Mesenchymal stem cell (in vitro differentiated cells and primary cell): ENCODE measurements around the gene C17orf67.

ENCODE experiments used
- DNase-seq: peaks from one replicate; pipeline ENCODE4 v3.0.0-alpha.2; 2013
- H2AFZ ChIP-seq: one replicate; pipeline ENCODE4 v1.6.1; 2013; ENCODE audit warnings: low read depth, mild to moderate bottlenecking, control low read depth, inconsistent platforms, low read length, moderate library complexity
- H2AK5ac ChIP-seq: 2 replicates; pipeline ENCODE4 v1.6.1; 2013; ENCODE audit warnings: low read length, moderate library complexity, mild to moderate bottlenecking, inconsistent platforms; ENCODE audit not compliant: severe bottlenecking
- H2BK120ac ChIP-seq: one replicate; pipeline ENCODE4 v1.6.1; 2013; ENCODE audit warnings: low read depth, mild to moderate bottlenecking, inconsistent platforms, low read length, moderate library complexity
- H2BK12ac ChIP-seq, 2 experiments: one replicate each; pipeline ENCODE4 v1.6.1; 2013; ENCODE audit warnings: inconsistent platforms in 2 of 2, low read length in 2 of 2, mild to moderate bottlenecking in 2 of 2, moderate library complexity in 2 of 2, control low read depth in 1 of 2
- H2BK15ac ChIP-seq: one replicate; pipeline ENCODE4 v1.6.1; 2013; ENCODE audit warnings: mild to moderate bottlenecking, low read depth, inconsistent platforms; ENCODE audit not compliant: poor library complexity, severe bottlenecking
- H2BK5ac ChIP-seq: 2 replicates; pipeline ENCODE4 v1.6.1; 2013; ENCODE audit warnings: low read depth, mild to moderate bottlenecking, low read length, control low read depth, inconsistent platforms; ENCODE audit not compliant: poor library complexity, severe bottlenecking
- H3K14ac ChIP-seq, 2 experiments: one replicate each; pipeline ENCODE4 v1.6.1; 2013; ENCODE audit warnings: inconsistent platforms in 2 of 2, low read length in 2 of 2, control low read depth in 1 of 2, mild to moderate bottlenecking in 1 of 2, moderate library complexity in 1 of 2
- H3K18ac ChIP-seq, 2 experiments: one replicate each; pipeline ENCODE4 v1.6.1; 2013; ENCODE audit warnings: inconsistent platforms in 2 of 2, low read length in 2 of 2, control low read depth in 1 of 2, low read depth in 1 of 2, mild to moderate bottlenecking in 1 of 2
- H3K23ac ChIP-seq, 2 experiments: one replicate each; pipeline ENCODE4 v1.6.1; 2013; ENCODE audit warnings: inconsistent platforms in 2 of 2, low read length in 2 of 2, mild to moderate bottlenecking in 2 of 2, moderate library complexity in 2 of 2, control low read depth in 1 of 2
- H3K27ac ChIP-seq: 2 replicates; pipeline ENCODE4 v1.5.1; 2013; ENCODE audit warnings: mild to moderate bottlenecking, moderate library complexity, low read length, control low read depth, inconsistent platforms; ENCODE audit not compliant: poor library complexity, severe bottlenecking
- H3K27me3 ChIP-seq, 2 experiments: 2 replicates each; pipeline versions ENCODE4 v1.6.1 to v1.7.0; 2013; ENCODE audit warnings: low read length in 2 of 2, mild to moderate bottlenecking in 2 of 2, moderate library complexity in 2 of 2, control low read depth in 1 of 2, inconsistent platforms in 1 of 2; ENCODE audit not compliant: control insufficient read depth in 1 of 2, insufficient read depth in 1 of 2
- H3K36me3 ChIP-seq, 2 experiments: 2 replicates each; pipeline versions ENCODE4 v1.6.1 to v1.7.0; 2013; ENCODE audit warnings: low read length in 2 of 2, control low read depth in 1 of 2, inconsistent platforms in 1 of 2, low read depth in 1 of 2, mild to moderate bottlenecking in 1 of 2; ENCODE audit not compliant: insufficient read depth in 2 of 2, control insufficient read depth in 1 of 2
- H3K4ac ChIP-seq, 2 experiments: one replicate each; pipeline ENCODE4 v1.6.1; 2013; ENCODE audit warnings: inconsistent platforms in 2 of 2, low read length in 2 of 2, mild to moderate bottlenecking in 2 of 2, moderate library complexity in 2 of 2, control low read depth in 1 of 2, low read depth in 1 of 2
- H3K4me1 ChIP-seq: 2 replicates; pipeline ENCODE4 v1.6.1; 2013; ENCODE audit warnings: low read depth, low read length, control low read depth; ENCODE audit not compliant: control insufficient read depth, insufficient read depth
- H3K4me2 ChIP-seq: 2 replicates; pipeline ENCODE4 v1.6.1; 2013; ENCODE audit warnings: low read length, mild to moderate bottlenecking, inconsistent platforms; ENCODE audit not compliant: poor library complexity, severe bottlenecking
- H3K4me3 ChIP-seq, 2 experiments: 2 replicates each; pipeline versions ENCODE4 v1.5.1 to v1.7.0; 2013; ENCODE audit warnings: low read length in 2 of 2, mild to moderate bottlenecking in 2 of 2, control low read depth in 1 of 2, low read depth in 1 of 2; ENCODE audit not compliant: insufficient read depth in 1 of 2
- H3K79me1 ChIP-seq: replicated peaks from 2 replicates; pipeline ENCODE4 v1.6.1; 2013; ENCODE audit warnings: mild to moderate bottlenecking, control low read depth, low read length, inconsistent platforms; ENCODE audit not compliant: poor library complexity, severe bottlenecking
- H3K9ac ChIP-seq: 2 replicates; pipeline ENCODE4 v1.7.0; 2013; ENCODE audit warnings: mild to moderate bottlenecking, low read length, moderate library complexity
- H3K9me3 ChIP-seq: 2 replicates; pipeline ENCODE4 v1.7.0; 2013; ENCODE audit warnings: mild to moderate bottlenecking, low read length; ENCODE audit not compliant: control insufficient read depth
- H4K8ac ChIP-seq: one replicate; pipeline ENCODE4 v1.6.1; 2013; ENCODE audit warnings: inconsistent platforms, mild to moderate bottlenecking, low read length, moderate library complexity
- H4K91ac ChIP-seq: one replicate; pipeline ENCODE4 v1.6.1; 2013; ENCODE audit warnings: mild to moderate bottlenecking, low read length, inconsistent platforms
- WGBS: methylation state at CpG from one replicate; pipeline ENCODE4 v1.1.7; 2013; ENCODE audit warnings: mixed read lengths; 5-methylcytosine and 5-hydroxymethylcytosine counted together

C17orf67 gene

GRCh38 chr17:56867948-56868376, 34.2 kb upstream of the C17orf67 start:
- H3K36me3 ChIP-seq: peaks cover 0 to 8% of the 10 kb centered on the region in 2 experiments
- H2BK12ac ChIP-seq: no peak overlapping the region
- no peak overlapping the region for H3K18ac ChIP-seq
- no peak overlapping the region for H2BK15ac ChIP-seq
- peaks cover 2% of the 10 kb centered on the region for H3K79me1 ChIP-seq
- no peaks in the 10 kb centered on the region for H3K4me1 ChIP-seq
- H3K14ac ChIP-seq: no peak overlapping the region
- no peak overlapping the region for H2BK120ac ChIP-seq
- no peak overlapping the region for H3K4me2 ChIP-seq
- no peak overlapping the region for H3K23ac ChIP-seq
- peak overlapping the region; percentile 44 for H3K9ac ChIP-seq
- DNase-seq: peak; percentile 67
- no peaks in the 10 kb centered on the region for H3K27me3 ChIP-seq
- H3K4me3 ChIP-seq: no peak overlapping the region
- no peak overlapping the region for H2AFZ ChIP-seq
- H3K27ac ChIP-seq: no peak overlapping the region
- no peak overlapping the region for H4K8ac ChIP-seq
- H3K9me3 ChIP-seq: no peaks in the 10 kb centered on the region
- WGBS: 0% methylated on average over 1 of the region's 2 CpGs
- H2BK5ac ChIP-seq: no peak overlapping the region
- H3K4ac ChIP-seq: no peak overlapping the region
- H2AK5ac ChIP-seq: no peak overlapping the region
- no peak overlapping the region for H4K91ac ChIP-seq

GRCh38 chr17:56866496-56866895, 32.8 kb upstream of the C17orf67 start:
- H3K27ac ChIP-seq: no peak overlapping the region
- no peak overlapping the region for H3K23ac ChIP-seq
- no peak overlapping the region for H3K18ac ChIP-seq
- H3K4me1 ChIP-seq: no peaks in the 10 kb centered on the region
- no peak overlapping the region for H2BK12ac ChIP-seq
- WGBS: 100% methylated on average over 1 of the region's 3 CpGs
- H3K14ac ChIP-seq: no peak overlapping the region
- no peak overlapping the region for H2BK5ac ChIP-seq
- H4K91ac ChIP-seq: no peak overlapping the region
- no peak for DNase-seq
- H4K8ac ChIP-seq: no peak overlapping the region
- H3K9ac ChIP-seq: no peak overlapping the region
- H3K4ac ChIP-seq: no peak overlapping the region
- no peak overlapping the region for H3K4me2 ChIP-seq
- H2AK5ac ChIP-seq: no peak overlapping the region
- H2BK15ac ChIP-seq: no peak overlapping the region
- no peak overlapping the region for H2BK120ac ChIP-seq
- H3K36me3 ChIP-seq: peaks cover 0 to 23% of the 10 kb centered on the region in 2 experiments
- peaks cover 2% of the 10 kb centered on the region for H3K79me1 ChIP-seq
- no peaks in the 10 kb centered on the region for H3K9me3 ChIP-seq
- no peaks in the 10 kb centered on the region for H3K27me3 ChIP-seq
- H2AFZ ChIP-seq: no peak overlapping the region
- no peak overlapping the region for H3K4me3 ChIP-seq

- Histone ChIP-seq H3K36me3 (peaks cover 0 to 25% of the 10 kb centered on the region in 2 experiments), H3K4me2 (no peak overlapping the region), H3K79me1 (peaks cover 2% of the 10 kb centered on the region), H3K14ac (no peak overlapping the region), H2AFZ (no peak overlapping the region), H2AK5ac (no peak overlapping the region), H3K4me3 (no peak overlapping the region), H2BK5ac (no peak overlapping the region), H3K23ac (no peak overlapping the region), H3K9ac (no peak overlapping the region), H4K91ac (no peak overlapping the region), H2BK12ac (no peak overlapping the region), H2BK120ac (no peak overlapping the region), H3K27me3 (no peaks in the 10 kb centered on the region), H3K4ac (no peak overlapping the region), H3K18ac (no peak overlapping the region), H3K9me3 (no peaks in the 10 kb centered on the region), H4K8ac (no peak overlapping the region), H3K27ac (no peak overlapping the region), H3K4me1 (no peaks in the 10 kb centered on the region), H2BK15ac (no peak overlapping the region)
- 98% methylated on average over 4 of the region's 5 CpGs for WGBS
- no peak for DNase-seq
Observed at GRCh38 chr17:56866076-56866475, 32.4 kb upstream of the C17orf67 start.

- H3K4me2 ChIP-seq: no peak overlapping the region
- no peak overlapping the region for H2BK120ac ChIP-seq
- no peak overlapping the region for H2AFZ ChIP-seq
- H3K27ac ChIP-seq: no peak overlapping the region
- no peak overlapping the region for H3K18ac ChIP-seq
- no peaks in the 10 kb centered on the region for H3K4me1 ChIP-seq
- H2BK15ac ChIP-seq: no peak overlapping the region
- DNase-seq: no peak
- H3K14ac ChIP-seq: no peak overlapping the region
- H3K36me3 ChIP-seq: peaks cover 3 to 25% of the 10 kb centered on the region in 2 experiments
- H2AK5ac ChIP-seq: no peak overlapping the region
- H4K91ac ChIP-seq: no peak overlapping the region
- WGBS: 92% methylated on average over 3 of the region's 3 CpGs
- H3K4me3 ChIP-seq: no peak overlapping the region
- H2BK5ac ChIP-seq: no peak overlapping the region
- H3K9ac ChIP-seq: no peak overlapping the region
- H3K27me3 ChIP-seq: no peaks in the 10 kb centered on the region
- H3K23ac ChIP-seq: no peak overlapping the region
- no peaks in the 10 kb centered on the region for H3K9me3 ChIP-seq
- H3K79me1 ChIP-seq: peaks cover 2% of the 10 kb centered on the region
- H3K4ac ChIP-seq: no peak overlapping the region
- H4K8ac ChIP-seq: no peak overlapping the region
- no peak overlapping the region for H2BK12ac ChIP-seq
Observed at GRCh38 chr17:56863974-56864373, 30.3 kb upstream of the C17orf67 start.
